OCI-LY7 (cell line): ENCODE results near the gene OR2L2. TPM values are rescaled to one million over a fixed set of nuclear protein-coding genes. Genes with fewer than 3 reads are reported as not detected.
"Not testable (repeated sequence)": the region's sequence is repeated elsewhere in the genome, so short reads cannot be mapped to it uniquely, and the experiment has no call there.

ENCODE experiments used
- BruUV-seq: library from RNA; stranded (reverse); fragments of 400-500 nt; replicated peaks from 2 replicates; lab custom pipeline; 2021; lab: Mats Ljungman, UMichigan
- CTCF ChIA-PET: fragments of 300-600 bp; sonication (Branson Sonifier 250); formaldehyde crosslinking; loops from one replicate; lab custom pipeline; 2022; ENCODE audit warnings: antibody characterized with exemption; ENCODE audit not compliant: unreplicated experiment; lab: Charles Lee
- POLR2A ChIA-PET: fragments of 300-600 bp; sonication (Branson Sonifier 250); formaldehyde crosslinking; loops from one replicate; lab custom pipeline; 2022; ENCODE audit warnings: antibody characterized with exemption; lab: Charles Lee
- DNase-seq: peaks from one replicate; pipeline ENCODE4 v3.0.0-alpha.2; 2015; ENCODE audit warnings: low spot score
- H2AFZ ChIP-seq: fragments of 200-600 bp; sonication (generic), shearing (Covaris generic); 2 replicates; pipeline ENCODE4 v1.6.1; 2014; ENCODE audit warnings: mild to moderate bottlenecking, antibody characterized with exemption, low read length, moderate library complexity
- H3K27ac ChIP-seq: fragments of 200-600 bp; sonication (generic); 2 replicates; pipeline ENCODE4 v1.5.1; 2014; ENCODE audit warnings: mixed run types, low read depth, mild to moderate bottlenecking, moderate library complexity, low read length, inconsistent platforms; ENCODE audit not compliant: poor library complexity, severe bottlenecking
- H3K36me3 ChIP-seq: fragments of 200-600 bp; sonication (generic); 2 replicates; pipeline ENCODE4 v1.6.1; 2014; ENCODE audit warnings: mild to moderate bottlenecking, antibody characterized with exemption, low read length, moderate library complexity, mixed read lengths; ENCODE audit not compliant: insufficient read depth
- H3K4me1 ChIP-seq: fragments of 200-600 bp; sonication (generic); 2 replicates; pipeline ENCODE4 v1.5.1; 2014; ENCODE audit warnings: mild to moderate bottlenecking, low read length; ENCODE audit not compliant: insufficient read depth, poor library complexity, severe bottlenecking
- H3K4me2 ChIP-seq: fragments of 200-600 bp; sonication (generic); 2 replicates; pipeline ENCODE4 v1.6.1; 2014; ENCODE audit warnings: mild to moderate bottlenecking, low read length
- H3K4me3 ChIP-seq: fragments of 200-600 bp; sonication (generic); 2 replicates; pipeline ENCODE4 v1.5.1; 2014; ENCODE audit warnings: mild to moderate bottlenecking, low read depth, low read length; ENCODE audit not compliant: poor library complexity, severe bottlenecking
- H3K79me2 ChIP-seq: fragments of 200-600 bp; sonication (generic); 2 replicates; pipeline ENCODE4 v1.6.1; 2016; ENCODE audit warnings: low read depth, mild to moderate bottlenecking, low read length, moderate library complexity, mixed read lengths; ENCODE audit not compliant: insufficient read depth
- H3K9me2 ChIP-seq: fragments of 200-600 bp; sonication (generic); 2 replicates; pipeline ENCODE4 v1.6.1; 2016; ENCODE audit warnings: mild to moderate bottlenecking, low read length, mixed read lengths; ENCODE audit not compliant: insufficient read depth
- H3K9me3 ChIP-seq: fragments of 200-600 bp; sonication (generic); 2 replicates; pipeline ENCODE4 v1.6.1; 2014; ENCODE audit warnings: mild to moderate bottlenecking, mixed run types, low read length, mixed read lengths
- H4K20me1 ChIP-seq: fragments of 200-600 bp; sonication (generic); 2 replicates; pipeline ENCODE4 v1.6.1; 2014; ENCODE audit warnings: mild to moderate bottlenecking, antibody characterized with exemption, low read length, moderate library complexity, mixed read lengths; ENCODE audit not compliant: insufficient read depth
- EZH2phosphoT487 ChIP-seq: fragments of 200-600 bp; sonication (generic); IDR thresholded peaks from 2 replicates; pipeline ENCODE4 v1.6.1; 2018; ENCODE audit warnings: low read depth, borderline replicate concordance, mild to moderate bottlenecking, mixed run types, antibody characterized with exemption, low read length, moderate library complexity, mixed read lengths
- intact Hi-C: fragments of 100-400 bp; cut with micrococcal nuclease; formaldehyde crosslinking; loops from one replicate; pipeline ENCODE4 v1.10.0; 2022; ENCODE audit not compliant: unreplicated experiment
- total RNA-seq, 2 experiments: library from RNA; depleted of rRNA in 1 of 2; stranded (reverse); fragments of >200 nt in 1 of 2; shearing (Covaris generic) in 1 of 2; gene quantifications; 2 replicates each; pipeline ENCODE4 v1.2.3, GENCODE V29; 2014 to 2022
- TF ChIP-seq, protein P1 (sequence below): fragments of 200-600 bp; sonication (generic); conservative IDR thresholded peaks from 2 replicates; pipeline ENCODE4 v1.5.1; 2014; ENCODE audit warnings: mild to moderate bottlenecking, antibody characterized with exemption, low read length, moderate library complexity, mixed read lengths

OR2L2 gene
- total RNA-seq, 2 experiments from 2014 or later: 0.06 to 0.10 TPM

DNA sequence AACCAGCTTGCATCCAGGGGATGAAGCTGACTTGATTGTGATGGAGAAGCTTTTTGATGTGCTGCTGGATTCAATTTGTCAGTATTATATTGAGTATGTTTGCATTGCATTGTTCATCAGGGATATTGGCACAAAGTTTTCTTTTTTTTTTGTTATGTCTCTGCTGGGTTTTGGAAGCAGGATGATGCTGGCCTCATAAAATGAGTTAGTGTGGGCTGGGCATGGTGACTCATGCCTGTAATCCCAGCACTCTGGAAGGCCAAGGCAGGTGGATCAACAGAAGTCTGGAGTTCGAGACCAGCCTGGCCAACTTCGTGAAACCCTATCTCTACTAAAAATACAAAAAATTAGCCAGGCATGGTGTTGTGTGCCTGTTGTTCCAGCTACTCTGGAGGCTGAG is 25.4 kb downstream of the OR2L2 start:
- intact Hi-C loops: no loop called here
- no peak for TF ChIP-seq EZH2phosphoT487
- TF ChIP-seq, protein P1, sequence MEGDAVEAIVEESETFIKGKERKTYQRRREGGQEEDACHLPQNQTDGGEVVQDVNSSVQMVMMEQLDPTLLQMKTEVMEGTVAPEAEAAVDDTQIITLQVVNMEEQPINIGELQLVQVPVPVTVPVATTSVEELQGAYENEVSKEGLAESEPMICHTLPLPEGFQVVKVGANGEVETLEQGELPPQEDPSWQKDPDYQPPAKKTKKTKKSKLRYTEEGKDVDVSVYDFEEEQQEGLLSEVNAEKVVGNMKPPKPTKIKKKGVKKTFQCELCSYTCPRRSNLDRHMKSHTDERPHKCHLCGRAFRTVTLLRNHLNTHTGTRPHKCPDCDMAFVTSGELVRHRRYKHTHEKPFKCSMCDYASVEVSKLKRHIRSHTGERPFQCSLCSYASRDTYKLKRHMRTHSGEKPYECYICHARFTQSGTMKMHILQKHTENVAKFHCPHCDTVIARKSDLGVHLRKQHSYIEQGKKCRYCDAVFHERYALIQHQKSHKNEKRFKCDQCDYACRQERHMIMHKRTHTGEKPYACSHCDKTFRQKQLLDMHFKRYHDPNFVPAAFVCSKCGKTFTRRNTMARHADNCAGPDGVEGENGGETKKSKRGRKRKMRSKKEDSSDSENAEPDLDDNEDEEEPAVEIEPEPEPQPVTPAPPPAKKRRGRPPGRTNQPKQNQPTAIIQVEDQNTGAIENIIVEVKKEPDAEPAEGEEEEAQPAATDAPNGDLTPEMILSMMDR: no peak
- CTCF ChIA-PET: no interaction called here
- Histone ChIP-seq H3K4me1 (no peaks in the 10 kb centered on the region), H3K4me2 (no peak overlapping the region), H3K4me3 (no peak overlapping the region), H3K9me3 (no peaks in the 10 kb centered on the region), H3K79me2 (no peaks in the 10 kb centered on the region), H3K27ac (no peak overlapping the region), H3K9me2 (no peaks in the 10 kb centered on the region), H4K20me1 (no peaks in the 10 kb centered on the region), H2AFZ (no peak overlapping the region), H3K36me3 (no peaks in the 10 kb centered on the region)
- BruUV-seq: no TSS peak
- POLR2A ChIA-PET: no interaction called here
- no peak for DNase-seq

GRCh38 chr1:248065071-248065470 is 35.2 kb downstream of the OR2L2 start:
- POLR2A ChIA-PET: no interaction called here
- no peak for DNase-seq
- H3K79me2 ChIP-seq: no peaks in the 10 kb centered on the region
- no peak overlapping the region for H3K27ac ChIP-seq
- no peak overlapping the region for H2AFZ ChIP-seq
- no peaks in the 10 kb centered on the region for H4K20me1 ChIP-seq
- no peak overlapping the region for H3K4me2 ChIP-seq
- TF ChIP-seq, protein P1: no peak
- no peak for TF ChIP-seq EZH2phosphoT487
- H3K9me3 ChIP-seq: no peaks in the 10 kb centered on the region
- H3K9me2 ChIP-seq: no peaks in the 10 kb centered on the region
- H3K4me3 ChIP-seq: no peak overlapping the region
- no TSS peak for BruUV-seq
- intact Hi-C loops: no loop called here
- CTCF ChIA-PET: no interaction called here
- H3K4me1 ChIP-seq: no peaks in the 10 kb centered on the region
- H3K36me3 ChIP-seq: no peaks in the 10 kb centered on the region

DNA sequence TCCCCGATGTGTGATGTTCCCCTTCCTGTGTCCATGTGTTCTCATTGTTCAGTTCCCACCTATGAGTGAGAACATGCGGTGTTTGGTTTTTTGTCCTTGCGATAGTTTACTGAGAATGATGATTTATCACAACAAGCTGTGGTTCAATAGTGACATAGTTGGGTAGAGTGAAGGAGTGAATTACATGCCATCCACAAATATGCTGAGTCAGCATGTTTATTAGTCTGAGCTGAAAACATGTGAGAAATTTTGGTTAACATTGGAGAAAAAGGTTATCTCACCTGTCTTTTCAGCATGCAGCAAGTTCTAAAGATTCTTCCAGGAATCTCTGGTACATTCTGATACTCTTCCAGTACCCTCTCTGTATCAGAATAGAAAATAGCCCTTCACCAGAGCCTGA is 35.7 kb downstream of the OR2L2 start:
- no peak for DNase-seq
- Histone ChIP-seq H4K20me1 (no peaks in the 10 kb centered on the region), H3K79me2 (no peaks in the 10 kb centered on the region), H3K4me1 (no peaks in the 10 kb centered on the region), H3K9me3 (no peaks in the 10 kb centered on the region), H3K27ac (no peak overlapping the region), H3K36me3 (no peaks in the 10 kb centered on the region), H3K4me3 (no peak overlapping the region), H3K4me2 (no peak overlapping the region), H2AFZ (no peak overlapping the region), H3K9me2 (no peaks in the 10 kb centered on the region)
- ChIA-PET POLR2A (no interaction called here), CTCF (no interaction called here)
- no peak for TF ChIP-seq EZH2phosphoT487
- TF ChIP-seq, protein P1: no peak
- intact Hi-C loops: no loop called here
- no TSS peak for BruUV-seq

DNA sequence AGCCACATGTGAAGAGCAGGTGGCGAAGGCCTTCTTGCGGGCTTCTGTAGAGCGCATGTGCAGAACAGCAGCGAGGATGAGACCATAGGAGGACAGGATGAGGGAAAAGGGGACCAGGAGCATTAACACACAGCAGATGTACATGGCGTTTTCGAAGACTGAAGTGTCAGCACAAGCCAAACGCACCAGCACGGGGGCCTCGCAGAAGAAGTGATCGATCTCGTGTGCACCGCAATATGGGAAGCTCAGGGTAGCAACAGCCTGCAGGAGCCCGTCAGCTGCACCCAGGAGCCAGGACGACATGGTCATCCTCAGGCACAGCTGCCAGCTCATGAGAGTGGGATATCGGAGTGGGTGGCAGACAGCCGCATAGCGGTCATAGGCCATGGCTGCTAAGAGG is 54.0 kb downstream of the OR2L2 start:
- H3K4me2 ChIP-seq, H3K9me2 ChIP-seq, H3K36me3 ChIP-seq, BruUV-seq, H2AFZ ChIP-seq, H3K4me1 ChIP-seq, H4K20me1 ChIP-seq, DNase-seq, intact Hi-C loops, CTCF ChIA-PET, H3K9me3 ChIP-seq, H3K27ac ChIP-seq, POLR2A ChIA-PET, H3K4me3 ChIP-seq, H3K79me2 ChIP-seq: not testable (repeated sequence)
